ENCODE data around the gene LRP3.

GRCh38 chr19:33176670-33177416 lies 17.3 kb upstream of the LRP3 start:
- TF ChIP-seq EZH2phosphoT487 (IDR thresholded peaks at IDR 0.05; ENCODE audit: low read length) (no peak), CTCF (IDR thresholded peaks at IDR 0.05; ENCODE audit: low read length) (no peak), EZH2 (optimal IDR thresholded peaks at IDR 0.05; ENCODE audit: low read depth, low read length) (no peak)

All from MM.1S (cell line).